Osteoblast (primary cell): ENCODE measurements around the gene PEA15. TPM values are rescaled to one million over a fixed set of nuclear protein-coding genes. Genes with fewer than 3 reads are reported as not detected.
A peak's percentile ranks its signal among the peaks of the same experiment; 100 is the strongest.

Experiments
- DNase-seq: peaks from one replicate; pipeline ENCODE4 v3.0.0; 2011; ENCODE audit warnings: low spot score, mixed read lengths; ENCODE audit not compliant: insufficient read length; ENCODE audit errors: missing footprints
- H2AFZ ChIP-seq: 2 replicates; pipeline ENCODE4 v1.6.0; 2011; ENCODE audit warnings: mild to moderate bottlenecking, low read length
- H3K27ac ChIP-seq: 2 replicates; pipeline ENCODE4 v1.5.1; 2011; ENCODE audit warnings: mild to moderate bottlenecking, low read depth, low read length, moderate library complexity
- H3K27me3 ChIP-seq: 2 replicates; pipeline ENCODE4 v1.6.0; 2012; ENCODE audit warnings: mild to moderate bottlenecking, control low read depth, inconsistent platforms, low read length, moderate library complexity; ENCODE audit not compliant: insufficient read depth
- H3K36me3 ChIP-seq: 2 replicates; pipeline ENCODE4 v1.5.1; 2011; ENCODE audit warnings: mild to moderate bottlenecking, low read length, control low read depth, moderate library complexity; ENCODE audit not compliant: insufficient read depth
- H3K4me1 ChIP-seq: 2 replicates; pipeline ENCODE4 v1.5.1; 2011; ENCODE audit warnings: mild to moderate bottlenecking, low read length, control low read depth, moderate library complexity; ENCODE audit not compliant: insufficient read depth
- H3K4me2 ChIP-seq: 2 replicates; pipeline ENCODE4 v1.6.0; 2011; ENCODE audit warnings: mild to moderate bottlenecking, low read length; ENCODE audit not compliant: insufficient read depth
- H3K4me3 ChIP-seq: fragments of 200-600 bp; sonication (generic); 3 replicates; pipeline ENCODE4 v1.5.1; 2012; ENCODE audit warnings: mild to moderate bottlenecking, low read length, inconsistent platforms; ENCODE audit not compliant: insufficient read depth
- H3K79me2 ChIP-seq: 2 replicates; pipeline ENCODE4 v1.6.0; 2012; ENCODE audit warnings: mild to moderate bottlenecking, low read length, control low read depth, inconsistent platforms; ENCODE audit not compliant: insufficient read depth
- H3K9me3 ChIP-seq: 2 replicates; pipeline ENCODE4 v1.5.1; 2011; ENCODE audit warnings: low read depth, low read length, control low read depth
- H4K20me1 ChIP-seq: 2 replicates; pipeline ENCODE4 v1.6.0; 2012; ENCODE audit warnings: mild to moderate bottlenecking, low read length, control low read depth; ENCODE audit not compliant: insufficient read depth
- CTCF ChIP-seq: IDR thresholded peaks from 2 replicates; pipeline ENCODE4 v1.5.1; 2011; ENCODE audit warnings: mild to moderate bottlenecking, low read depth, low read length, moderate library complexity; ENCODE audit errors: extremely low read depth
- total RNA-seq: library from RNA; depleted of rRNA; stranded (reverse); fragments of >200 nt; gene quantifications from 2 replicates; pipeline ENCODE4 v1.2.3, GENCODE V29; 2012

Gene PEA15
- total RNA-seq, result 200 and 217 TPM in 2 replicates

- Histone ChIP-seq H3K4me1 (peaks cover 43% of the 10 kb centered on the region), H3K9me3 (no peaks in the 10 kb centered on the region), H3K36me3 (peaks cover 37% of the 10 kb centered on the region), H2AFZ (peak within 1 kb of the TSS; percentile 76), H4K20me1 (peaks cover 35% of the 10 kb centered on the region), H3K4me3 (peak within 1 kb of the TSS; percentile 94), H3K27me3 (no peaks in the 10 kb centered on the region), H3K4me2 (peak within 1 kb of the TSS; percentile 95), H3K79me2 (peaks cover 43% of the 10 kb centered on the region), H3K27ac (peak within 1 kb of the TSS; percentile 93)
- DNase-seq, result peak; percentile 97
- TF ChIP-seq CTCF, result no peak
Observed at GRCh38 chr1:160205242-160206035, at the start of gene PEA15. Gene PEA15, plus strand, starts transcription at chr1:160205384. Its CDS starts 6,161 bp downstream, at chr1:160211545.

- H3K79me2 ChIP-seq, result no peaks in the 10 kb centered on the region
- no peak for TF ChIP-seq CTCF
- no peaks in the 10 kb centered on the region for H3K4me1 ChIP-seq
- peaks cover 2% of the 10 kb centered on the region for H3K27me3 ChIP-seq
- H4K20me1 ChIP-seq, result no peaks in the 10 kb centered on the region
- no peak overlapping the region for H3K4me3 ChIP-seq
- H2AFZ ChIP-seq, result no peak overlapping the region
- H3K9me3 ChIP-seq, result no peaks in the 10 kb centered on the region
- H3K36me3 ChIP-seq, result no peaks in the 10 kb centered on the region
- no peak overlapping the region for H3K27ac ChIP-seq
- no peak for DNase-seq
- no peak overlapping the region for H3K4me2 ChIP-seq
Observed at GRCh38 chr1:160156361-160156760, 48.8 kb upstream of the PEA15 start.

- peaks cover 2% of the 10 kb centered on the region for H3K27me3 ChIP-seq
- no peak overlapping the region for H3K4me2 ChIP-seq
- H3K79me2 ChIP-seq, result no peaks in the 10 kb centered on the region
- H2AFZ ChIP-seq, result no peak overlapping the region
- no peak overlapping the region for H3K4me3 ChIP-seq
- no peak for DNase-seq
- no peak for TF ChIP-seq CTCF
- H3K27ac ChIP-seq, result no peak overlapping the region
- no peaks in the 10 kb centered on the region for H3K36me3 ChIP-seq
- H3K4me1 ChIP-seq, result no peaks in the 10 kb centered on the region
- no peaks in the 10 kb centered on the region for H3K9me3 ChIP-seq
- H4K20me1 ChIP-seq, result no peaks in the 10 kb centered on the region
Observed at GRCh38 chr1:160157174-160157573, 48.0 kb upstream of the PEA15 start.

GRCh38 chr1:160158031-160158430 lies 47.2 kb upstream of the PEA15 start:
- H3K27ac ChIP-seq, result no peak overlapping the region
- H3K4me1 ChIP-seq, result no peaks in the 10 kb centered on the region
- H2AFZ ChIP-seq, result no peak overlapping the region
- H3K4me3 ChIP-seq, result no peak overlapping the region
- no peaks in the 10 kb centered on the region for H3K9me3 ChIP-seq
- TF ChIP-seq CTCF, result no peak
- peaks cover 2% of the 10 kb centered on the region for H3K27me3 ChIP-seq
- DNase-seq, result no peak
- H3K4me2 ChIP-seq, result no peak overlapping the region
- no peaks in the 10 kb centered on the region for H3K36me3 ChIP-seq
- no peaks in the 10 kb centered on the region for H3K79me2 ChIP-seq
- no peaks in the 10 kb centered on the region for H4K20me1 ChIP-seq
